ENCODE data around the gene TRMT2A. TPM values are rescaled to one million over a fixed set of nuclear protein-coding genes. Genes with fewer than 3 reads are reported as not detected.
A peak's percentile ranks its signal among the peaks of the same experiment; 100 is the strongest.

Gene TRMT2A
- total and polyA plus RNA-seq, 10 of the 15 experiments (the other 5 are each of a cell fraction or from before 2014, with no cell fraction given) = 0.29 to 97.0 (median 57.9) TPM

DNA sequence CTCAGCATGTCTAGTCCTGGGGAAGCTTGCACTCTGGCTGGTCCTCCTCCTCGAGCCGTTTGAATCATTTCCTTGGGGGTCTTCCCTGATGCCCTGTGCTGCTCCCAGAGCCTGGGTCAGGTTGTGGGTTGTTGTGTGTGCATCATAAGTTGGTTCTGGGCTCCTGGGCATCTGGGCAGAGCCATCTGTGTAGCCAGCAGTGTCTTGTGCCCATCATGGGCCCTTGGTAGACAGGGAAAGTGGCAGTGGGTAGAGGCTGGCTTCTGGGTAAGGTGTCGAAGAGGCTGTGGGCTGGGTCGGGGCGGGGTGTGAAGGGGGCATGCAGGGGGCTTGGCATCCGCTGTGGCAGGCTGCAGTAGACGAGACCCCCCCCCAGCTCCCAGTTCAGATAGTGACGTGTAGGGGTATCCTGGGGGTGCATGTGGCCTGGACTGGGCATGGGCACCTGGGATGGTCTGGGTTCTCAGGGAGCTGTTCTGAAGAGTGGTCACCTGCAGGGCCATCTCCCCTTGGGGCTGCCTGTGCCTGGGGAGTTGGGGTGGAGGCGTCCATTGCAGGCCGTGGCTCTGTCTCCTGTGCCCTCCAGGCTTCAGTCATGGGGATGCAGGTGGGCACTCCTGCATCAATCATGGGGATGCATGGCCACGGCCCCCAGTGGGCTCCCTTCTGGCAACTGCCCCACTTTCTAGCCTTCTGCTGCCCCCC lies 7.2 kb upstream of the TRMT2A start:
- H3K9ac ChIP-seq (ENCODE audit: control insufficient read depth, insufficient read depth, low read length) = no peak overlapping the region
- intact Hi-C loops (cut with micrococcal nuclease; ENCODE audit: unreplicated experiment) = no loop called here
- H2AFZ ChIP-seq (ENCODE audit: control insufficient read depth, low read depth, low read length) = no peak overlapping the region
- no peaks in the 10 kb centered on the region for H3K27me3 ChIP-seq (replicated peaks in 1 of 2; ENCODE audit: control insufficient read depth in 2 of 2, insufficient read depth in 2 of 2, low read length in 1 of 2)
- no TSS peak for BruUV-seq (replicated peaks)
- WGBS (ENCODE audit: insufficient coverage, insufficient replicate concordance, low lambda C conversion rate, missing lambda C conversion rate) = 51% methylated on average over 6 of the region's 11 CpGs
- peaks cover 31% of the 10 kb centered on the region for H3K79me2 ChIP-seq (ENCODE audit: control insufficient read depth, insufficient read depth, low read length)
- ATAC-seq (no peak), FAIRE-seq (no peak), DNase-seq (ENCODE audit: low read depth, low spot score) (no peak)
- TF ChIP-seq MXI1 (IDR thresholded peaks at IDR 0.05; ENCODE audit: low read depth, low read length) (no peak), POLR2A (IDR thresholded peaks at IDR 0.05; ENCODE audit: low read depth, low read length) (peak; percentile 17), DPF2 (IDR thresholded peaks at IDR 0.05) (no peak)
- TF ChIP-seq, protein P1, sequence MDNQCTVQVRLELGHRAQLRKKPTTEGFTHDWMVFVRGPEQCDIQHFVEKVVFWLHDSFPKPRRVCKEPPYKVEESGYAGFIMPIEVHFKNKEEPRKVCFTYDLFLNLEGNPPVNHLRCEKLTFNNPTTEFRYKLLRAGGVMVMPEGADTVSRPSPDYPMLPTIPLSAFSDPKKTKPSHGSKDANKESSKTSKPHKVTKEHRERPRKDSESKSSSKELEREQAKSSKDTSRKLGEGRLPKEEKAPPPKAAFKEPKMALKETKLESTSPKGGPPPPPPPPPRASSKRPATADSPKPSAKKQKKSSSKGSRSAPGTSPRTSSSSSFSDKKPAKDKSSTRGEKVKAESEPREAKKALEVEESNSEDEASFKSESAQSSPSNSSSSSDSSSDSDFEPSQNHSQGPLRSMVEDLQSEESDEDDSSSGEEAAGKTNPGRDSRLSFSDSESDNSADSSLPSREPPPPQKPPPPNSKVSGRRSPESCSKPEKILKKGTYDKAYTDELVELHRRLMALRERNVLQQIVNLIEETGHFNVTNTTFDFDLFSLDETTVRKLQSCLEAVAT (IDR thresholded peaks at IDR 0.05) = no peak
- SMC1A ChIA-PET (ENCODE audit: uncharacterized antibody, unreplicated experiment) = no interaction called here
- no peak overlapping the region for H3K4me3 ChIP-seq
- peaks cover 6% of the 10 kb centered on the region for H3K4me1 ChIP-seq (ENCODE audit: control insufficient read depth, insufficient read depth, low read length)
- in situ Hi-C loops (cut with MboI) = no loop called here
- RAD21 ChIA-PET (ENCODE audit: unreplicated experiment) = no interaction called here
- H3K27ac ChIP-seq (ENCODE audit: control insufficient read depth, insufficient read depth) = no peak overlapping the region
- no peak overlapping the region for H3K4me2 ChIP-seq (ENCODE audit: control insufficient read depth, insufficient read depth)
- CTCF ChIA-PET = no interaction called here
- H4K20me1 ChIP-seq (ENCODE audit: control insufficient read depth, insufficient read depth) = no peaks in the 10 kb centered on the region
- H3K9me3 ChIP-seq (replicated peaks; ENCODE audit: control insufficient read depth, insufficient read depth, low read length) = no peaks in the 10 kb centered on the region
- H3K36me3 ChIP-seq (ENCODE audit: control insufficient read depth in 2 of 2, insufficient read depth in 2 of 2, low read length in 1 of 2) = peaks cover 37 to 45% of the 10 kb centered on the region in 2 experiments
- POLR2A ChIA-PET = interaction anchor here (0.6 kb wide), 1 partner anchor 45 kb away, joined by 3 read pairs; no protein-coding TSS in a partner anchor

DNA sequence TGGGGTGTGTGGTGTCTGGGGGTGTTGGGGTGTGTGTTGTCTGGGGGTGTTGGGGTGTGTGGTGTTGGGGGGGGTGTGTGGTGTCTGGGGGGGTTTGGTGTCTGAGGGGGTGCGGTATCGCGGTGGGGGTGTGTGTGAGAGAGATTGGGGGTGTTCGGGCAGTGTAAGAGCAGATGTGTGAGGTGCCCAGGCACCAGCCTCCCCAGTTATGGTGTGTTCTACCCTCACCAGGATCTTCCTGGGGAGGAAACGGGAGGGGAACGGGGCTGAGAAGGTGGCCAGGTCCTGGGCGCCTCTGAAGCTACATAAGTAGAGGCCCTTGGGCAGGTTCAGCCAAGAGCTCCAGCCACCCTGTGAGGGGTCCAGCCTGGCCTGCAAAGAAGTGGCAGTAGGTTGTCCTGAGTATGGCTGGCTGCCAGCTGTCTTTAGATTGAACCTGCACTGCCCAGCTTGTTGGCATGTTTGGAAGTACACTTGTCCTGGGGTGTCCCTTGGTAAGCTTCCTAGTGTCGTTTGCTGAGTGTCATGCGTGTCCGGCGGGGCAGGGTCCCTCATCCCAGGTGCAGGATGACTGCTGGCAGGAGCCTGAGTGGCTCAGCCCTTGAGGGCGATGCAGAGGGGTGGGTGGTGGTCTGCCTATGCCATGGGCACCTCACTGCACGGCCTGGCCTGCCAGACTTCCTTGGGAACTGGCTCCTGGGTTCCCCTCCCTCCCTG lies 6.5 kb upstream of the TRMT2A start:
- no peak overlapping the region for H3K9ac ChIP-seq (ENCODE audit: control insufficient read depth, insufficient read depth, low read length)

More for the DNA sequence above, 6.5 kb upstream of the TRMT2A start:
- H3K4me3 ChIP-seq = no peak overlapping the region
- H3K9me3 ChIP-seq (replicated peaks; ENCODE audit: control insufficient read depth, insufficient read depth, low read length) = no peaks in the 10 kb centered on the region
- no peak for DNase-seq (ENCODE audit: low read depth, low spot score)
- in situ Hi-C loops (cut with MboI) (no loop called here), intact Hi-C loops (cut with micrococcal nuclease; ENCODE audit: unreplicated experiment) (no loop called here)
- no peaks in the 10 kb centered on the region for H3K27me3 ChIP-seq (replicated peaks in 1 of 2; ENCODE audit: control insufficient read depth in 2 of 2, insufficient read depth in 2 of 2, low read length in 1 of 2)
- TF ChIP-seq POLR2AphosphoS5 (IDR thresholded peaks at IDR 0.05; ENCODE audit: low read length) (no peak), BACH1 (IDR thresholded peaks at IDR 0.05; ENCODE audit: borderline replicate concordance) (no peak), MYC (IDR thresholded peaks at IDR 0.05; ENCODE audit: insufficient read depth, insufficient read length, insufficient replicate concordance, low read length, severe bottlenecking) (no peak), POLR2A (IDR thresholded peaks at IDR 0.05; ENCODE audit: low read depth, low read length) (peak; percentile 30), PAX5 (IDR thresholded peaks at IDR 0.05; ENCODE audit: borderline replicate concordance, low read depth, low read length) (no peak)
- TF ChIP-seq, protein P2, sequence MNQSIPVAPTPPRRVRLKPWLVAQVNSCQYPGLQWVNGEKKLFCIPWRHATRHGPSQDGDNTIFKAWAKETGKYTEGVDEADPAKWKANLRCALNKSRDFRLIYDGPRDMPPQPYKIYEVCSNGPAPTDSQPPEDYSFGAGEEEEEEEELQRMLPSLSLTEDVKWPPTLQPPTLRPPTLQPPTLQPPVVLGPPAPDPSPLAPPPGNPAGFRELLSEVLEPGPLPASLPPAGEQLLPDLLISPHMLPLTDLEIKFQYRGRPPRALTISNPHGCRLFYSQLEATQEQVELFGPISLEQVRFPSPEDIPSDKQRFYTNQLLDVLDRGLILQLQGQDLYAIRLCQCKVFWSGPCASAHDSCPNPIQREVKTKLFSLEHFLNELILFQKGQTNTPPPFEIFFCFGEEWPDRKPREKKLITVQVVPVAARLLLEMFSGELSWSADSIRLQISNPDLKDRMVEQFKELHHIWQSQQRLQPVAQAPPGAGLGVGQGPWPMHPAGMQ (IDR thresholded peaks at IDR 0.05; ENCODE audit: borderline replicate concordance) = no peak
- TF ChIP-seq, protein P1 (IDR thresholded peaks at IDR 0.05) = no peak
- ChIA-PET CTCF (no interaction called here), POLR2A (interaction anchor here (0.6 kb wide), 1 partner anchor 44 kb away, joined by 3 read pairs; no protein-coding TSS in a partner anchor), RAD21 (ENCODE audit: unreplicated experiment) (no interaction called here), SMC1A (ENCODE audit: uncharacterized antibody, unreplicated experiment) (no interaction called here)
- BruUV-seq (replicated peaks) = no TSS peak
- H3K4me2 ChIP-seq (ENCODE audit: control insufficient read depth, insufficient read depth) = no peak overlapping the region
- H4K20me1 ChIP-seq (ENCODE audit: control insufficient read depth, insufficient read depth) = 0 out of 2 replicates have a peak, but pooled peaks cover 2% of the 10 kb centered on the region
- FAIRE-seq = no peak
- peaks cover 42 to 47% of the 10 kb centered on the region in 2 experiments for H3K36me3 ChIP-seq (ENCODE audit: control insufficient read depth in 2 of 2, insufficient read depth in 2 of 2, low read length in 1 of 2)
- WGBS (ENCODE audit: insufficient coverage, insufficient replicate concordance, low lambda C conversion rate, missing lambda C conversion rate) = 96% methylated on average over 13 of the region's 13 CpGs
- peaks cover 12% of the 10 kb centered on the region for H3K4me1 ChIP-seq (ENCODE audit: control insufficient read depth, insufficient read depth, low read length)
- no peak for ATAC-seq
- H3K79me2 ChIP-seq (ENCODE audit: control insufficient read depth, insufficient read depth, low read length) = peaks cover 38% of the 10 kb centered on the region
- H2AFZ ChIP-seq (ENCODE audit: control insufficient read depth, low read depth, low read length) = no peak overlapping the region
- no peak overlapping the region for H3K27ac ChIP-seq (ENCODE audit: control insufficient read depth, insufficient read depth)

Measured in GM12878 (cell line).